ENCODE measurements around the gene PFKFB3. TPM values are rescaled to one million over a fixed set of nuclear protein-coding genes. Genes with fewer than 3 reads are reported as not detected.

Gene PFKFB3
- total RNA-seq, 1 donor from 2014 or later, result 37.9 TPM

GRCh38 chr10:6167456-6167855 lies 35.3 kb upstream of the PFKFB3 start:
- DNase-seq (ENCODE audit: extremely low spot score, unreplicated experiment), result no peak
- Mint-ChIP-seq H3K27ac (ENCODE audit: unreplicated experiment) (peak overlapping the region; percentile 11), H3K9me3 (ENCODE audit: unreplicated experiment) (no peaks in the 10 kb centered on the region), H3K4me1 (ENCODE audit: unreplicated experiment) (peaks cover 40% of the 10 kb centered on the region), H3K27me3 (ENCODE audit: unreplicated experiment) (no peaks in the 10 kb centered on the region), H3K4me3 (ENCODE audit: unreplicated experiment) (no peak overlapping the region), H3K36me3 (ENCODE audit: unreplicated experiment) (no peaks in the 10 kb centered on the region)
- no peak for TF ChIP-seq CTCF (IDR thresholded peaks at IDR 0.05)

GRCh38 chr10:6168084-6168483 lies 34.6 kb upstream of the PFKFB3 start:
- H3K4me1 Mint-ChIP-seq (ENCODE audit: unreplicated experiment), result peaks cover 34% of the 10 kb centered on the region
- no peak overlapping the region for H3K4me3 Mint-ChIP-seq (ENCODE audit: unreplicated experiment)
- TF ChIP-seq CTCF (IDR thresholded peaks at IDR 0.05), result no peak
- DNase-seq (ENCODE audit: extremely low spot score, unreplicated experiment), result no peak
- no peaks in the 10 kb centered on the region for H3K36me3 Mint-ChIP-seq (ENCODE audit: unreplicated experiment)
- H3K27ac Mint-ChIP-seq (ENCODE audit: unreplicated experiment), result no peak overlapping the region
- no peaks in the 10 kb centered on the region for H3K27me3 Mint-ChIP-seq (ENCODE audit: unreplicated experiment)
- H3K9me3 Mint-ChIP-seq (ENCODE audit: unreplicated experiment), result no peaks in the 10 kb centered on the region

- DNase-seq (ENCODE audit: extremely low spot score, unreplicated experiment), result no peak
- no peak for TF ChIP-seq CTCF (IDR thresholded peaks at IDR 0.05)
- Mint-ChIP-seq H3K27me3 (ENCODE audit: unreplicated experiment) (no peaks in the 10 kb centered on the region), H3K36me3 (ENCODE audit: unreplicated experiment) (no peaks in the 10 kb centered on the region), H3K9me3 (ENCODE audit: unreplicated experiment) (no peaks in the 10 kb centered on the region), H3K4me1 (ENCODE audit: unreplicated experiment) (peaks cover 17% of the 10 kb centered on the region), H3K27ac (ENCODE audit: unreplicated experiment) (peak overlapping the region; percentile 70), H3K4me3 (ENCODE audit: unreplicated experiment) (no peak overlapping the region)
Observed at GRCh38 chr10:6170638-6171037, 32.1 kb upstream of the PFKFB3 start.

- DNase-seq (ENCODE audit: extremely low spot score, unreplicated experiment), result no peak
- Mint-ChIP-seq H3K36me3 (ENCODE audit: unreplicated experiment) (no peaks in the 10 kb centered on the region), H3K4me1 (ENCODE audit: unreplicated experiment) (peaks cover 15% of the 10 kb centered on the region), H3K4me3 (ENCODE audit: unreplicated experiment) (no peak overlapping the region), H3K9me3 (ENCODE audit: unreplicated experiment) (no peaks in the 10 kb centered on the region), H3K27ac (ENCODE audit: unreplicated experiment) (no peak overlapping the region), H3K27me3 (ENCODE audit: unreplicated experiment) (no peaks in the 10 kb centered on the region)
- no peak for TF ChIP-seq CTCF (IDR thresholded peaks at IDR 0.05)
Observed at GRCh38 chr10:6171881-6172695, 30.6 kb upstream of the PFKFB3 start.

GRCh38 chr10:6173203-6173602 lies 29.5 kb upstream of the PFKFB3 start:
- Mint-ChIP-seq H3K27me3 (ENCODE audit: unreplicated experiment) (no peaks in the 10 kb centered on the region), H3K9me3 (ENCODE audit: unreplicated experiment) (no peaks in the 10 kb centered on the region), H3K4me1 (ENCODE audit: unreplicated experiment) (peaks cover 15% of the 10 kb centered on the region), H3K36me3 (ENCODE audit: unreplicated experiment) (no peaks in the 10 kb centered on the region), H3K27ac (ENCODE audit: unreplicated experiment) (no peak overlapping the region), H3K4me3 (ENCODE audit: unreplicated experiment) (no peak overlapping the region)
- TF ChIP-seq CTCF (IDR thresholded peaks at IDR 0.05), result no peak
- no peak for DNase-seq (ENCODE audit: extremely low spot score, unreplicated experiment)
